HepG2 (cell line): ENCODE data around the gene DPP7. TPM values are rescaled to one million over a fixed set of nuclear protein-coding genes. Genes with fewer than 3 reads are reported as not detected.

Source experiments
- ATAC-seq: fragments of 200-7000 bp; cut with Tn5 transposase; 3 replicates; pipeline ENCODE4 v1.9.1; 2020; ENCODE audit warnings: mild to moderate bottlenecking, moderate library complexity
- BruUV-seq: library from RNA; stranded (reverse); fragments of 400-500 nt; replicated peaks from 2 replicates; lab custom pipeline; 2021; lab: Mats Ljungman, UMichigan
- CTCF ChIA-PET: fragments of 300-600 bp; formaldehyde crosslinking; extraction: SDS; loops from one replicate; lab custom pipeline; 2021; ENCODE audit warnings: low total read pairs, inconsistent platforms, low intra/inter-chr PET ratio; lab: Yijun Ruan, JAX
- POLR2A ChIA-PET: fragments of 350-600 bp; sonication (Branson Sonifier 250); formaldehyde crosslinking; loops from one replicate; lab custom pipeline; 2020; ENCODE audit warnings: antibody characterized with exemption, inconsistent platforms; lab: Yijun Ruan, JAX
- DNase-seq: peaks from one replicate; pipeline ENCODE4 v3.0.0-alpha.2; 2015; ENCODE audit warnings: low spot score
- FAIRE-seq: peaks from 3 replicates; lab custom pipeline; 2011; peaks lifted over from hg19 to GRCh38; lab: Jason Lieb, UNC
- H2AFZ ChIP-seq: one replicate; pipeline ENCODE4 v1.6.1; 2011; ENCODE audit warnings: low read length, inconsistent platforms
- H3K27ac ChIP-seq: fragments of 300-600 bp; 3 replicates; pipeline ENCODE4 v1.8.0; 2011; ENCODE audit warnings: mixed run types, mild to moderate bottlenecking, mixed read lengths, low read length, inconsistent platforms; ENCODE audit not compliant: insufficient read depth; ENCODE audit errors: extremely low read length
- H3K27me3 ChIP-seq, 2 experiments: fragments of 200-600 bp in 1 of 2; 2 replicates in 1 of 2; 3 replicates in 1 of 2; pipeline versions ENCODE4 v1.6.0 to v1.8.0; 2011; ENCODE audit warnings: low read length in 2 of 2, mild to moderate bottlenecking in 2 of 2, moderate library complexity in 2 of 2, inconsistent platforms in 1 of 2; ENCODE audit not compliant: insufficient read depth in 2 of 2, control insufficient read depth in 1 of 2
- H3K36me3 ChIP-seq, 2 experiments: fragments of 200-600 bp in 1 of 2; replicated peaks in 1 of 2; 2 replicates in 1 of 2; 3 replicates in 1 of 2; pipeline versions ENCODE4 v1.5.1 to v1.8.0; 2011; ENCODE audit warnings: low read length in 2 of 2, inconsistent platforms in 1 of 2; ENCODE audit not compliant: insufficient read depth in 2 of 2, control insufficient read depth in 1 of 2
- H3K4me1 ChIP-seq: 2 replicates; pipeline ENCODE4 v1.5.1; 2012; ENCODE audit warnings: low read length, inconsistent platforms; ENCODE audit not compliant: insufficient read depth
- H3K4me2 ChIP-seq: 2 replicates; pipeline ENCODE4 v1.6.0; 2011; ENCODE audit warnings: low read depth, low read length, inconsistent platforms
- H3K4me3 ChIP-seq, 3 experiments: fragments of 200-600 bp in 1 of 3; sonication (generic), shearing (Covaris generic) in 1 of 3; replicated peaks in 1 of 3; 2 replicates each; pipeline ENCODE4 v1.5.1; 2011 to 2016; ENCODE audit warnings: low read length in 3 of 3, inconsistent platforms in 2 of 3, low read depth in 2 of 3, mild to moderate bottlenecking in 2 of 3, control low read depth in 1 of 3, mixed read lengths in 1 of 3; ENCODE audit not compliant: insufficient read depth in 1 of 3
- H3K79me2 ChIP-seq: one replicate; pipeline ENCODE4 v1.6.1; 2011; ENCODE audit warnings: low read length, inconsistent platforms; ENCODE audit not compliant: insufficient read depth
- H3K9ac ChIP-seq: 2 replicates; pipeline ENCODE4 v1.6.0; 2011; ENCODE audit warnings: mild to moderate bottlenecking, low read depth, low read length, inconsistent platforms; ENCODE audit not compliant: insufficient read depth
- H3K9me3 ChIP-seq: 2 replicates; pipeline ENCODE4 v1.5.1; 2012; ENCODE audit warnings: mild to moderate bottlenecking, low read length
- H4K20me1 ChIP-seq: 2 replicates; pipeline ENCODE4 v1.6.0; 2011; ENCODE audit warnings: inconsistent platforms, mild to moderate bottlenecking, low read length, moderate library complexity; ENCODE audit not compliant: insufficient read depth
- EP300 ChIP-seq, 3 experiments: sonication (generic) in 1 of 3; formaldehyde crosslinking in 1 of 3; IDR thresholded peaks; 2 replicates each; pipeline versions ENCODE4 v1.5.1 to v1.6.1; 2011 to 2020; ENCODE audit warnings: low read depth in 2 of 3, low read length in 2 of 3, borderline replicate concordance in 1 of 3, improper control_type of control experiment in 1 of 3, mild to moderate bottlenecking in 1 of 3, missing genetic modification reagents in 1 of 3, moderate library complexity in 1 of 3
- ERF ChIP-seq: IDR thresholded peaks from 2 replicates; pipeline ENCODE4 v1.6.1; 2018; ENCODE audit warnings: missing biosample characterization, missing genetic modification reagents
- NCOA2 ChIP-seq: sonication (generic); formaldehyde crosslinking; IDR thresholded peaks from 2 replicates; pipeline ENCODE4 v1.8.0; 2022; ENCODE audit warnings: inconsistent platforms
- PRPF4 ChIP-seq: fragments of 200-400 bp; formaldehyde crosslinking; IDR thresholded peaks from 2 replicates; pipeline ENCODE4 v1.6.1; 2016; ENCODE audit warnings: low read length, low read depth; ENCODE audit not compliant: poor library complexity, severe bottlenecking
- RAD51 ChIP-seq: fragments of 450-650 bp; IDR thresholded peaks from 2 replicates; pipeline ENCODE4 v1.6.1; 2016; ENCODE audit warnings: borderline replicate concordance
- RFX5 ChIP-seq: IDR thresholded peaks from 2 replicates; pipeline ENCODE4 v1.6.1; 2011; ENCODE audit warnings: low read depth, low read length, improper control_type of control experiment
- ZFYVE20 ChIP-seq: sonication (generic); formaldehyde crosslinking; IDR thresholded peaks from 2 replicates; pipeline ENCODE4 v1.8.0; 2023; ENCODE audit warnings: low read depth, mild to moderate bottlenecking, moderate library complexity, missing genetic modification reagents, borderline replicate concordance
- ZNF136 ChIP-seq: sonication (generic); formaldehyde crosslinking; IDR thresholded peaks from 2 replicates; pipeline ENCODE4 v1.8.1; 2022; ENCODE audit warnings: low read depth, mild to moderate bottlenecking, moderate library complexity, missing genetic modification reagents
- ZNF224 ChIP-seq: sonication (generic); formaldehyde crosslinking; IDR thresholded peaks from 2 replicates; pipeline ENCODE4 v1.5.0; 2020; ENCODE audit warnings: mild to moderate bottlenecking, missing genetic modification reagents
- ZNF510 ChIP-seq: sonication (generic); formaldehyde crosslinking; IDR thresholded peaks from 2 replicates; pipeline ENCODE4 v1.4.0; 2020; ENCODE audit warnings: low read depth, mild to moderate bottlenecking, missing genetic modification reagents
- ZNF564 ChIP-seq: sonication (generic); formaldehyde crosslinking; IDR thresholded peaks from 2 replicates; pipeline ENCODE4 v1.8.1; 2023; ENCODE audit warnings: mild to moderate bottlenecking, missing genetic modification reagents
- WGBS: methylation state at CpG from one replicate; pipeline ENCODE4 v1.1.6; 2017; ENCODE audit warnings: low lambda C conversion rate; 5-methylcytosine and 5-hydroxymethylcytosine counted together
- in situ Hi-C: cut with HindIII; loops from 2 replicates; pipeline ENCODE4 v1.10.0; 2017; ENCODE audit warnings: low pct_unique_long_range_greater_than_20kb; ENCODE audit not compliant: extremely low pct_ligation_motif_present
- intact Hi-C: fragments of 100-400 bp; cut with micrococcal nuclease; formaldehyde crosslinking; loops from one replicate; pipeline ENCODE4 v1.10.0; 2022; ENCODE audit not compliant: unreplicated experiment
- polyA plus RNA-seq, 8 experiments: library from polyadenylated mRNA; depleted of rRNA in 3 of 8; stranded (reverse) in 7 of 8; unstranded in 1 of 8; fragments of >200 nt; fragmentation: Illumina TruSeq in 4 of 8; extraction: Trizol in 4 of 8; gene quantifications; 2 replicates each; pipeline versions ENCODE4 v1.2.1 to v1.2.3, GENCODE V29; 2011 to 2016; ENCODE audit warnings: low read depth in 4 of 8, missing spikeins in 1 of 8, mixed read lengths in 1 of 8; ENCODE audit not compliant: insufficient read depth in 1 of 8
- total RNA-seq, 5 experiments: library from RNA; depleted of rRNA; stranded (reverse); fragments of >200 nt; fragmentation: Illumina TruSeq; extraction: Trizol; gene quantifications; 2 replicates each; pipeline ENCODE4 v1.2.3, GENCODE V29; 2016; ENCODE audit warnings: low read depth in 1 of 5

The DPP7 gene
- total and polyA plus RNA-seq, 2 of the 13 experiments (the other 11 are each of a cell fraction or from before 2014, with no cell fraction given), result 1.2 to 4.5 TPM

DNA sequence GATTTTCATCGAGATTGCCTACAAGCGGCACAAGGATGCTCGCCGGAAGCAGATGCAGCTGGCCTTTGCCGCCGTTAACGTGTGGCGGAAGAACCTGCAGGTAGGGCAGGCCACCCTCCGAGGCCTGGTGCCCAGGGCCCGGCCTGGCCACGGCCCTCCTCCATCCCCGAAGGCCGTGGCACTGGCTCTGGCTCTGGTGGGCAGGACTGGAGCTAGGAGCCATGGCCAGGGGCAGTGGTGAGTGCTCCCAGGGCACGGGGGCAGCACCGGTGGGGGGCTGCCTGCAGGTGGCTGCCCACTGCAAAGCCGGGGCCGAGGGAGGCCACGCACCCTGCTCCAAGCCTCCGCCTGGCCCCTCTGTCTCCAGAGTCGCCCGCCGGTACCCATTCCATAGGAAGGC, 49.3 kb upstream of the DPP7 start:
- Histone ChIP-seq H3K36me3 (no peaks in the 10 kb centered on the region), H4K20me1 (no peaks in the 10 kb centered on the region), H3K79me2 (no peaks in the 10 kb centered on the region), H3K4me1 (no peaks in the 10 kb centered on the region; the same call in 1 of the 2 replicates), H3K4me3 (no peak overlapping the region), H3K27ac (no peak overlapping the region), H3K27me3 (peaks cover 23 to 85% of the 10 kb centered on the region in 2 experiments; a peak in 4 of 5 replicates), H3K9me3 (no peaks in the 10 kb centered on the region), H3K4me2 (no peak overlapping the region), H2AFZ (no peak overlapping the region), H3K9ac (no peak overlapping the region)
- 91% methylated on average over 6 of the region's 22 CpGs for WGBS
- no TSS peak for BruUV-seq
- in situ Hi-C loops, result no loop called here
- TF ChIP-seq ZNF136 (no peak), NCOA2 (CRISPR knock-in tag) (no peak), ZFYVE20 (CRISPR knock-in tag) (no peak), RFX5 (no peak), PRPF4 (no peak), ERF (CRISPR knock-in tag) (no peak), ZNF224 (no peak), ZNF510 (CRISPR knock-in tag) (no peak), RAD51 (no peak), ZNF564 (CRISPR knock-in tag) (no peak), EP300 (IDR thresholded peaks at IDR 0.05; ENCODE audit: low read depth in 2 of 2, low read length in 2 of 2) (no peak), EP300 (CRISPR knock-in tag; IDR thresholded peaks at IDR 0.05; ENCODE audit: borderline replicate concordance) (no peak)
- no peak for FAIRE-seq
- ChIA-PET POLR2A (no interaction called here), CTCF (no interaction called here)
- intact Hi-C loops, result no loop called here
- ATAC-seq, result no peak
- DNase-seq, result no peak
